A549 (cell line): ENCODE results near the gene ZNF618. TPM values are rescaled to one million over a fixed set of nuclear protein-coding genes. Genes with fewer than 3 reads are reported as not detected.
A peak's percentile ranks its signal among the peaks of the same experiment; 100 is the strongest.

Experiments
- ATAC-seq, 2 experiments: fragments of 200-7000 bp in 1 of 2; fragments of >200 bp in 1 of 2; cut with Nextera tagmentation in 1 of 2; cut with Tn5 transposase in 1 of 2; 3 replicates each; pipeline versions ENCODE4 v1.8.0 to v1.9.1; 2018 to 2020; ENCODE audit warnings: mild to moderate bottlenecking in 1 of 2, moderate library complexity in 1 of 2
- CTCF ChIA-PET: fragments of 300-600 bp; sonication (Branson Sonifier 250); formaldehyde crosslinking; extraction: SDS; loops from one replicate; lab custom pipeline; 2021; ENCODE audit warnings: antibody characterized with exemption, inconsistent platforms; lab: Yijun Ruan, JAX
- POLR2A ChIA-PET: fragments of 350-600 bp; formaldehyde crosslinking; extraction: SDS; loops from one replicate; lab custom pipeline; 2021; ENCODE audit warnings: antibody characterized with exemption, inconsistent platforms; lab: Yijun Ruan, JAX
- DNase-seq, 2 experiments: peaks; one replicate each; pipeline versions ENCODE4 v3.0.0 to v3.0.0-alpha.2; 2011 to 2016; ENCODE audit warnings: low read depth in 1 of 2, low spot score in 1 of 2
- FAIRE-seq: peaks from 2 replicates; lab custom pipeline; 2011; peaks lifted over from hg19 to GRCh38; lab: Jason Lieb, UNC
- H3K27ac ChIP-seq, 2 experiments: fragments of >200 bp; sonication (Bioruptor Twin); formaldehyde crosslinking; 3 replicates each; pipeline ENCODE4 v1.5.1; 2016 to 2017
- H3K4me1 ChIP-seq: fragments of >200 bp; sonication (Bioruptor Twin); formaldehyde crosslinking; 3 replicates; pipeline ENCODE4 v1.6.1; 2016
- H3K4me2 ChIP-seq: fragments of >200 bp; sonication (Bioruptor Twin); formaldehyde crosslinking; 3 replicates; pipeline ENCODE4 v1.6.1; 2016
- H3K4me3 ChIP-seq: fragments of >200 bp; sonication (Bioruptor Twin); formaldehyde crosslinking; 3 replicates; pipeline ENCODE4 v1.5.1; 2016
- H3K9me3 ChIP-seq: fragments of >200 bp; sonication (Bioruptor Twin); formaldehyde crosslinking; 3 replicates; pipeline ENCODE4 v1.6.1; 2016
- BHLHE40 ChIP-seq: IDR thresholded peaks from 2 replicates; pipeline ENCODE4 v1.6.1; 2012; ENCODE audit warnings: low read depth, low read length, inconsistent platforms
- CEBPB ChIP-seq, 2 experiments: fragments of >200 bp in 1 of 2; sonication (Bioruptor Twin) in 1 of 2; formaldehyde crosslinking in 1 of 2; IDR thresholded peaks; 2 replicates each; pipeline ENCODE4 v1.6.1; 2012 to 2016
- CHD2 ChIP-seq: fragments of 150-350 bp; IDR thresholded peaks from 2 replicates; pipeline ENCODE4 v1.6.1; 2014; ENCODE audit warnings: low read length; ENCODE audit not compliant: partially characterized antibody
- CHD4 ChIP-seq: fragments of 200-600 bp; sonication (generic); IDR thresholded peaks from 2 replicates; pipeline ENCODE4 v1.6.1; 2016; ENCODE audit warnings: antibody characterized with exemption, mild to moderate bottlenecking, borderline replicate concordance
- CTCF ChIP-seq: fragments of >200 bp; sonication (Bioruptor Twin); formaldehyde crosslinking; IDR thresholded peaks from 3 replicates; pipeline ENCODE4 v1.5.1; 2016
- E2F6 ChIP-seq: IDR thresholded peaks from 2 replicates; pipeline ENCODE4 v1.6.1; 2012; ENCODE audit warnings: low read depth, borderline replicate concordance
- EHMT2 ChIP-seq: fragments of 200-600 bp; sonication (generic); IDR thresholded peaks from 2 replicates; pipeline ENCODE4 v1.6.1; 2016; ENCODE audit warnings: antibody characterized with exemption, low read depth, mild to moderate bottlenecking, moderate library complexity
- EP300 ChIP-seq, 2 experiments: fragments of >200 bp; sonication (Bioruptor Twin); formaldehyde crosslinking; IDR thresholded peaks; 2 replicates in 1 of 2; 3 replicates in 1 of 2; pipeline ENCODE4 v1.6.1; 2016 to 2017
- MAX ChIP-seq: IDR thresholded peaks from 2 replicates; pipeline ENCODE4 v1.6.1; 2012
- MYC ChIP-seq: IDR thresholded peaks from 2 replicates; pipeline ENCODE4 v1.6.1; 2012; ENCODE audit warnings: mild to moderate bottlenecking, inconsistent platforms, low read length, improper control_type of control experiment, borderline replicate concordance
- NFE2L2 ChIP-seq: fragments of 150-350 bp; conservative IDR thresholded peaks from 2 replicates; pipeline ENCODE4 v1.6.1; 2014; ENCODE audit warnings: low read length
- NR3C1 ChIP-seq: fragments of >200 bp; sonication (Bioruptor Twin); formaldehyde crosslinking; IDR thresholded peaks from 3 replicates; pipeline ENCODE4 v1.6.1; 2017
- PBX3 ChIP-seq: IDR thresholded peaks from 2 replicates; pipeline ENCODE4 v1.6.1; 2012
- PHF8 ChIP-seq: fragments of 200-600 bp; sonication (generic); IDR thresholded peaks from 2 replicates; pipeline ENCODE4 v1.6.1; 2016; ENCODE audit warnings: low read depth, mild to moderate bottlenecking, antibody characterized with exemption, moderate library complexity, borderline replicate concordance
- RAD21 ChIP-seq, 2 experiments: fragments of >200 bp in 1 of 2; sonication (Bioruptor Twin) in 1 of 2; formaldehyde crosslinking in 1 of 2; IDR thresholded peaks in 1 of 2; conservative IDR thresholded peaks in 1 of 2; 2 replicates in 1 of 2; 3 replicates in 1 of 2; pipeline ENCODE4 v1.6.1; 2012 to 2018; ENCODE audit warnings: inconsistent platforms in 1 of 2
- RARB ChIP-seq: fragments of 250-450 bp; sonication (Bioruptor Pico); IDR thresholded peaks from 2 replicates; pipeline ENCODE4 v1.8.0; 2021; ENCODE audit warnings: mild to moderate bottlenecking, moderate library complexity
- RFX5 ChIP-seq: fragments of 450-650 bp; IDR thresholded peaks from 2 replicates; pipeline ENCODE4 v1.7.1; 2014; ENCODE audit warnings: antibody characterized with exemption, mild to moderate bottlenecking, moderate library complexity
- SMC3 ChIP-seq: fragments of >200 bp; sonication (Bioruptor Twin); formaldehyde crosslinking; IDR thresholded peaks from 3 replicates; pipeline ENCODE4 v1.6.1; 2018; ENCODE audit warnings: inconsistent platforms
- TFCP2L1 ChIP-seq: fragments of 250-450 bp; sonication (Bioruptor Pico); IDR thresholded peaks from 2 replicates; pipeline ENCODE4 v1.5.0; 2021; ENCODE audit warnings: mild to moderate bottlenecking
- ZFP36 ChIP-seq: fragments of 450-650 bp; IDR thresholded peaks from 2 replicates; pipeline ENCODE4 v1.6.1; 2014; ENCODE audit warnings: borderline replicate concordance; ENCODE audit not compliant: partially characterized antibody
- WGBS: methylation state at CpG from one replicate; pipeline ENCODE4 v1.1.6; 2017; ENCODE audit errors: missing lambda C conversion rate; 5-methylcytosine and 5-hydroxymethylcytosine counted together
- polyA plus RNA-seq, 4 experiments: library from polyadenylated mRNA; depleted of rRNA in 3 of 4; stranded (reverse); fragments of >200 nt; fragmentation: RNase III in 1 of 4; extraction: RNeasy Plus Mini Kit Qiagen cat#74134 plus additional on column Dnase treatment in 1 of 4; gene quantifications; 2 replicates in 3 of 4; 3 replicates in 1 of 4; pipeline ENCODE4 v1.2.3, GENCODE V29; 2011 to 2017
- TF ChIP-seq, protein P1 (sequence below): fragments of >200 bp; sonication (Bioruptor Twin); formaldehyde crosslinking; IDR thresholded peaks from 3 replicates; pipeline ENCODE4 v1.6.1; 2016

ZNF618 gene
- polyA plus RNA-seq, 2 of the 4 experiments (the other 2 are of a cell fraction), result 9.0 to 10.0 TPM

- Histone ChIP-seq H3K4me1 (peaks cover 30% of the 10 kb centered on the region), H3K9me3 (no peaks in the 10 kb centered on the region), H3K4me3 (no peak overlapping the region), H3K27ac (no peak overlapping the region), H3K4me2 (no peak overlapping the region)
- POLR2A ChIA-PET, result no interaction called here
- no peak for DNase-seq
- CTCF ChIA-PET, result interaction anchor here (2.0 kb wide), 1 partner anchor 153 kb away, joined by 4 read pairs; no protein-coding TSS in a partner anchor
- no peak for FAIRE-seq
- WGBS, result 91% methylated on average over 6 of the region's 6 CpGs
- no peak for TF ChIP-seq RARB
- no peak for TF ChIP-seq NFE2L2
- no peak for TF ChIP-seq RFX5
- TF ChIP-seq E2F6, result no peak
- ATAC-seq, result no peak
These were observed 84.7 kb downstream of the ZNF618 start for GRCh38 chr9:113960768-113961167.

DNA sequence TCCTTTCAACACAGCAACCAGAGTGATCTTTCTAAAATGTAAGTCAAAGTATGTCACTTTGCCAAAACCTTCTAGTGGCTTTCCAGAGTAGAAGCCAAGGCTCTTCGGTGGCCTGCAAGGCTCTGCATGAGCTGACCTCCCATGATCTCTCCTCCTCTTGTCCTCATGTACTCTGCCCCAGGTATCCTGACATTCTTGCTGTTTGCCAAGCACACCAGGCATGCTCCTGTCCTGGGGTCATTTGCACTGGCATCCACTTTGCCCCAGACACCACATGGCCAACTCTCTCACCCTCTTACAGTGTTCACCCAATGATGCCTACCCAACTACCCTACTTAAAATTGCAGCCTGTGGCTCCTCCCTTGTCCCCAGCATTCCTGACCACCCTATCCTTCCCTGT is 86.3 kb downstream of the ZNF618 start:
- no peak for FAIRE-seq

DNA sequence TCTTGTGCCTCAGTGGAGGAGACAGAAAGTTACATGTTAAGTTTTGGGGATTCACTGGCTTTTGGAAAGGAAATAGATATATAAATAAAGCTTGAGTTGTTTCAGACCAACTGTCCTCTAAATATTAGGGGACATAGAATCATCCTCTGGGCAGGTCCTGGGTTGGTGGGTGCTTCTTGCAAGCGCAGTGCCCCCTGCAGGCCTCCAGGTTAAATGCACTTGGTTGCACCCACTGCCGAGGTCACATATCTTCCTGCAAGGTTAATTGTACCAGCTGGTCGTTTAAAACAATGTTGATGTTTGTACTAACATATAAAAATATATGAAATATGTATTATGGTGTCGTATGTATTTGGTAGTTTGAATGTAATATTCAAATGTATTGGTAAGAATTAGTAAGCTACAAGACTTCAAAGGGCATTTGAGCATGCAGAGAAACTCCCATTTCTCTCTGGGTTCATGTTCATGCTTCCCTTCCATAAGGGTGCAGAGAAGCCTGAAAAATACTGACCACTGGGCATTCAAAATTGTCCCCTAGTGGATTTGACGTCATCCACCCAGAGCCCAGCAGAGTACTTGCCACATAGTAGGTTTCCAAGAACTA is 87.0 kb downstream of the ZNF618 start:
- no peak overlapping the region for H3K27ac ChIP-seq
- ATAC-seq (peak in 1 of 2 experiments; percentile 69; a peak in 3 of 6 replicates), DNase-seq (peak; percentile 22 to 62), FAIRE-seq (no peak)
- POLR2A ChIA-PET, result no interaction called here
- CTCF ChIA-PET, result interaction anchor here (0.7 to 1.8 kb wide), 9 partner anchors 11 to 336 kb away, joined by 3 to 5 read pairs (median 3); no protein-coding TSS in a partner anchor
- TF ChIP-seq SMC3, result peak; percentile 19; the same call in 1 of the 3 replicates
- TF ChIP-seq PBX3, result no peak
- no peak for TF ChIP-seq PHF8
- TF ChIP-seq RAD21 (conservative IDR thresholded peaks at IDR 0.05 in 1 of 2, IDR thresholded peaks at IDR 0.05 in 1 of 2), result peak in 1 of 2 experiments; percentile 37; a peak in 3 of 5 replicates
- no peak for TF ChIP-seq EHMT2
- TF ChIP-seq CTCF, result peak; percentile 45
- TF ChIP-seq EP300 (IDR thresholded peaks at IDR 0.05), result no peak
- TF ChIP-seq TFCP2L1 (CRISPR knock-in tag), result no peak
- no peak overlapping the region for H3K4me3 ChIP-seq
- H3K9me3 ChIP-seq, result no peaks in the 10 kb centered on the region
- WGBS, result 66% methylated on average over 5 of the region's 5 CpGs
- H3K4me2 ChIP-seq, result no peak overlapping the region
- H3K4me1 ChIP-seq, result peaks cover 7% of the 10 kb centered on the region

More for the DNA sequence above, 86.3 kb downstream of the ZNF618 start:
- CTCF ChIA-PET, result interaction anchor here (0.7 to 2.0 kb wide), 8 partner anchors 15 to 155 kb away, joined by 3 to 4 read pairs (median 3); no protein-coding TSS in a partner anchor
- H3K4me2 ChIP-seq, result no peak overlapping the region
- WGBS, result 86% methylated on average over 1 of the region's 1 CpG
- H3K4me3 ChIP-seq, result no peak overlapping the region
- TF ChIP-seq, protein P1, sequence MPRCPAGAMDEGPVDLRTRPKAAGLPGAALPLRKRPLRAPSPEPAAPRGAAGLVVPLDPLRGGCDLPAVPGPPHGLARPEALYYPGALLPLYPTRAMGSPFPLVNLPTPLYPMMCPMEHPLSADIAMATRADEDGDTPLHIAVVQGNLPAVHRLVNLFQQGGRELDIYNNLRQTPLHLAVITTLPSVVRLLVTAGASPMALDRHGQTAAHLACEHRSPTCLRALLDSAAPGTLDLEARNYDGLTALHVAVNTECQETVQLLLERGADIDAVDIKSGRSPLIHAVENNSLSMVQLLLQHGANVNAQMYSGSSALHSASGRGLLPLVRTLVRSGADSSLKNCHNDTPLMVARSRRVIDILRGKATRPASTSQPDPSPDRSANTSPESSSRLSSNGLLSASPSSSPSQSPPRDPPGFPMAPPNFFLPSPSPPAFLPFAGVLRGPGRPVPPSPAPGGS, result no peak
- TF ChIP-seq CEBPB (IDR thresholded peaks at IDR 0.05), result no peak
- no peak for TF ChIP-seq MYC
- TF ChIP-seq NR3C1, result no peak
- no peak for TF ChIP-seq RAD21 (conservative IDR thresholded peaks at IDR 0.05 in 1 of 2, IDR thresholded peaks at IDR 0.05 in 1 of 2)
- TF ChIP-seq CHD2, result no peak
- no peak for TF ChIP-seq RFX5
- TF ChIP-seq SMC3, result no peak
- TF ChIP-seq E2F6, result no peak
- TF ChIP-seq ZFP36, result no peak
- no peak for TF ChIP-seq BHLHE40
- no peak for TF ChIP-seq MAX
- TF ChIP-seq CHD4, result no peak
- TF ChIP-seq, all 56 proteins: peak for 0
- DNase-seq, result no peak
- POLR2A ChIA-PET, result no interaction called here
- Histone ChIP-seq H3K9me3 (no peaks in the 10 kb centered on the region), H3K4me1 (peaks cover 14% of the 10 kb centered on the region), H3K27ac (no peak overlapping the region)
- no peak for ATAC-seq
